ENCODE data around the gene CFAP57.

DNA sequence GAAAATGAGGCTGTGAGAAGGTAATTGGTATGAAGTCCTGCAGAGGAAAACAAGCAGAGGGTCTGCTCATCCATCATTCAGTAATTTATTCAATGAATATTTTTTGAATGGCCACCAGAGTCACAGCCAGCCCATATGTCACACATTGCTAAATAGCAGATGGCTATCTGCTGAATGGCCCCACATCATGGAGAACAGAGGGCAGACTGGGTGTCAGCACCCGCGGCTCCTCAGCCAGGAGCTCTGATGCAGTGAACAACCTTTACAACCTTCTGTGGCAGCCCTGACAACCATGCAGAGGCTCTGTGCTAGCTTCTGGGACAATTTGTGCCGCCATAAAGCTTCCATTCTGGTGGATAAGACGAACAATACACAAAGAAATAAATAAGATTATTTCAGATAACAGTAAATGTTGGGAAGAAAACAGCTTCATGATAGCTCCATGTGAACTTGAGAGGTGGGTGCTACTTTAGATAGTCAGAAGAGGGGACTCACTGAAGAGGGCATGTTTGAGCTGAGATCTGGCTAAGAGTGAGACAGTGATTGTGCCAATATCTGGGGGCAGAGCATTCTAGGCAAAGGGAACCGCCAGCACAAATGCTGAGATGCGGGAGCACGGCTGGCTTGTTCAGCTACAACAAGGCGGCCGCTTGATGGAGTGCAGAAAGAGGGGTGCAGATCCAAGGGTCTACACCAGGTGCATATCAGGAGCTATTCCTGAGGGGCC, 116.1 kb downstream of the CFAP57 start:
- TF ChIP-seq, protein P1, sequence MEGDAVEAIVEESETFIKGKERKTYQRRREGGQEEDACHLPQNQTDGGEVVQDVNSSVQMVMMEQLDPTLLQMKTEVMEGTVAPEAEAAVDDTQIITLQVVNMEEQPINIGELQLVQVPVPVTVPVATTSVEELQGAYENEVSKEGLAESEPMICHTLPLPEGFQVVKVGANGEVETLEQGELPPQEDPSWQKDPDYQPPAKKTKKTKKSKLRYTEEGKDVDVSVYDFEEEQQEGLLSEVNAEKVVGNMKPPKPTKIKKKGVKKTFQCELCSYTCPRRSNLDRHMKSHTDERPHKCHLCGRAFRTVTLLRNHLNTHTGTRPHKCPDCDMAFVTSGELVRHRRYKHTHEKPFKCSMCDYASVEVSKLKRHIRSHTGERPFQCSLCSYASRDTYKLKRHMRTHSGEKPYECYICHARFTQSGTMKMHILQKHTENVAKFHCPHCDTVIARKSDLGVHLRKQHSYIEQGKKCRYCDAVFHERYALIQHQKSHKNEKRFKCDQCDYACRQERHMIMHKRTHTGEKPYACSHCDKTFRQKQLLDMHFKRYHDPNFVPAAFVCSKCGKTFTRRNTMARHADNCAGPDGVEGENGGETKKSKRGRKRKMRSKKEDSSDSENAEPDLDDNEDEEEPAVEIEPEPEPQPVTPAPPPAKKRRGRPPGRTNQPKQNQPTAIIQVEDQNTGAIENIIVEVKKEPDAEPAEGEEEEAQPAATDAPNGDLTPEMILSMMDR (IDR thresholded peaks at IDR 0.05) = no peak
- no peak for TF ChIP-seq POLR2AphosphoS5 (IDR thresholded peaks at IDR 0.05)
- no peak for TF ChIP-seq POLR2A (IDR thresholded peaks at IDR 0.05)

All from suprapubic skin (tissue), 4 donors.